Measurements from ENCODE around the gene ME3.
A peak's percentile ranks its signal among the peaks of the same experiment; 100 is the strongest.

ME3 gene

GRCh38 chr11:86415026-86415425 lies 257.4 kb downstream of the ME3 start:
- in situ Hi-C loops (cut with HindIII; ENCODE audit: low sequenced_read_pairs): no loop called here
- TF ChIP-seq, protein P1, sequence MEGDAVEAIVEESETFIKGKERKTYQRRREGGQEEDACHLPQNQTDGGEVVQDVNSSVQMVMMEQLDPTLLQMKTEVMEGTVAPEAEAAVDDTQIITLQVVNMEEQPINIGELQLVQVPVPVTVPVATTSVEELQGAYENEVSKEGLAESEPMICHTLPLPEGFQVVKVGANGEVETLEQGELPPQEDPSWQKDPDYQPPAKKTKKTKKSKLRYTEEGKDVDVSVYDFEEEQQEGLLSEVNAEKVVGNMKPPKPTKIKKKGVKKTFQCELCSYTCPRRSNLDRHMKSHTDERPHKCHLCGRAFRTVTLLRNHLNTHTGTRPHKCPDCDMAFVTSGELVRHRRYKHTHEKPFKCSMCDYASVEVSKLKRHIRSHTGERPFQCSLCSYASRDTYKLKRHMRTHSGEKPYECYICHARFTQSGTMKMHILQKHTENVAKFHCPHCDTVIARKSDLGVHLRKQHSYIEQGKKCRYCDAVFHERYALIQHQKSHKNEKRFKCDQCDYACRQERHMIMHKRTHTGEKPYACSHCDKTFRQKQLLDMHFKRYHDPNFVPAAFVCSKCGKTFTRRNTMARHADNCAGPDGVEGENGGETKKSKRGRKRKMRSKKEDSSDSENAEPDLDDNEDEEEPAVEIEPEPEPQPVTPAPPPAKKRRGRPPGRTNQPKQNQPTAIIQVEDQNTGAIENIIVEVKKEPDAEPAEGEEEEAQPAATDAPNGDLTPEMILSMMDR (IDR thresholded peaks at IDR 0.05; ENCODE audit: low read depth, low read length, missing control alignments): no peak
- no peak for DNase-seq (ENCODE audit: low read depth)

GRCh38 chr11:86414032-86414431 lies 258.4 kb downstream of the ME3 start:
- in situ Hi-C loops (cut with HindIII; ENCODE audit: low sequenced_read_pairs): no loop called here
- no peak overlapping the region for H3K4me3 ChIP-seq (ENCODE audit: low read depth, low read length)
- TF ChIP-seq, protein P1 (IDR thresholded peaks at IDR 0.05; ENCODE audit: low read depth, low read length, missing control alignments): no peak
- no peak for DNase-seq (ENCODE audit: low read depth)

More at GRCh38 chr11:86415026-86415425, 257.4 kb downstream of the ME3 start:
- no peak overlapping the region for H3K4me3 ChIP-seq (ENCODE audit: low read depth, low read length)

DNA sequence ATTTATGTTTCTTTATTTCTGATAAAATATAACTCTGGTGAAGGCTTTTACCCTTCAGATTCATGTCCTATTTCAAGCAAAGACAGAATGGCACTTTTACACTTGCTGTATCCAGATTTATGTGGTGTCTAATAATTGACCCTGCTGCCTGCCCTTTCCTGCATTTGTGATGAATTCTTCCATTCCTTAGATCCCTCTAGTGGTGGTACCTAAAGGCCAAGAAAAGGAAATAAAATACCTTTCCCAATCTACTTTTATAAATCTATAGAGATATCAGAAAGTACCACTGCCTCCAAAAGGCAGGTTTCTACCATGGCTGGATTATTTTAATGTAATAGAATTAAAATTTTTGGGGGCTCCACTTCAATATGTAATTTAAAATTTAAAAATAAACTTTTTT lies 263.6 kb downstream of the ME3 start:
- no peak for DNase-seq (ENCODE audit: low read depth)
- in situ Hi-C loops (cut with HindIII; ENCODE audit: low sequenced_read_pairs): no loop called here
- TF ChIP-seq, protein P1 (IDR thresholded peaks at IDR 0.05; ENCODE audit: low read depth, low read length, missing control alignments): peak; percentile 52
- no peak overlapping the region for H3K4me3 ChIP-seq (ENCODE audit: low read depth, low read length)

DNA sequence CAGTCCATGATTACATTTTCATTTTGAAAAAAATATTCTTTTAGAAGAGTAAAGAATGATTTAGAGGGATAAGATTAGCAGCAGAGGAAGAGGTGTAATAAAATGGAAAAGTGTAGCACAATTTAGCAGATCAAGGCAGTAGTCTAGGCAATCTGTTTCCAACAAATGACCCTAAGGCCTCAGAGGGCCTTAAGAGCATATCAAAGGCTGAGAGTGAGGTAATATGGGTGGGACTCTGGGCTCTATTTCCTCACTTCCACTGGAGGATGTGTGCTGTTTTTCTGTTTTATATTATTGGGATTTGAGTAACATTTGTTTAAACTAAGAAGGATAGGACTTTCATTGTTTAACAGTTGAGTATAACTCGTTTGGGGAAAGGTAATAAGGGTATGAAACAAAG lies 269.0 kb downstream of the ME3 start:
- in situ Hi-C loops (cut with HindIII; ENCODE audit: low sequenced_read_pairs): no loop called here
- DNase-seq (ENCODE audit: low read depth): no peak
- no peak overlapping the region for H3K4me3 ChIP-seq (ENCODE audit: low read depth, low read length)
- TF ChIP-seq, protein P1 (IDR thresholded peaks at IDR 0.05; ENCODE audit: low read depth, low read length, missing control alignments): no peak

- TF ChIP-seq, protein P1 (IDR thresholded peaks at IDR 0.05; ENCODE audit: low read depth, low read length, missing control alignments): no peak
- in situ Hi-C loops (cut with HindIII; ENCODE audit: low sequenced_read_pairs): no loop called here
- DNase-seq (ENCODE audit: low read depth): no peak
- H3K4me3 ChIP-seq (ENCODE audit: low read depth, low read length): no peak overlapping the region
These were observed 274.3 kb downstream of the ME3 start for GRCh38 chr11:86398106-86398505.

GRCh38 chr11:86397351-86397750 lies 275.1 kb downstream of the ME3 start:
- in situ Hi-C loops (cut with HindIII; ENCODE audit: low sequenced_read_pairs): no loop called here
- TF ChIP-seq, protein P1 (IDR thresholded peaks at IDR 0.05; ENCODE audit: low read depth, low read length, missing control alignments): no peak
- no peak overlapping the region for H3K4me3 ChIP-seq (ENCODE audit: low read depth, low read length)
- DNase-seq (ENCODE audit: low read depth): no peak

GRCh38 chr11:86396396-86396795 lies 276.0 kb downstream of the ME3 start:
- TF ChIP-seq, protein P1 (IDR thresholded peaks at IDR 0.05; ENCODE audit: low read depth, low read length, missing control alignments): no peak
- in situ Hi-C loops (cut with HindIII; ENCODE audit: low sequenced_read_pairs): no loop called here
- H3K4me3 ChIP-seq (ENCODE audit: low read depth, low read length): no peak overlapping the region
- DNase-seq (ENCODE audit: low read depth): no peak

Measured in astrocyte of the cerebellum (primary cell).